ENCODE data around the gene THOP1. TPM values are rescaled to one million over a fixed set of nuclear protein-coding genes. Genes with fewer than 3 reads are reported as not detected.

The THOP1 gene
- total and polyA plus RNA-seq, 10 donors = 31.0 to 96.2 (median 42.8) TPM

GRCh38 chr19:2813235-2814160 is 28.2 kb downstream of the THOP1 start:
- Histone ChIP-seq H3K27me3 (replicated peaks in 1 of 7) (no peaks in the 10 kb centered on the region), H3K4me3 (no peak overlapping the region), H3K36me3 (peaks cover 0 to 70% (median 43%) of the 10 kb centered on the region in 6 donors), H3K9me3 (no peaks in the 10 kb centered on the region), H3K27ac (no peak overlapping the region), H3K4me1 (no peaks in the 10 kb centered on the region)
- intact Hi-C loops (cut with DNase I; ENCODE audit: low total_unique reads) = no loop called here
- TF ChIP-seq, protein P1, sequence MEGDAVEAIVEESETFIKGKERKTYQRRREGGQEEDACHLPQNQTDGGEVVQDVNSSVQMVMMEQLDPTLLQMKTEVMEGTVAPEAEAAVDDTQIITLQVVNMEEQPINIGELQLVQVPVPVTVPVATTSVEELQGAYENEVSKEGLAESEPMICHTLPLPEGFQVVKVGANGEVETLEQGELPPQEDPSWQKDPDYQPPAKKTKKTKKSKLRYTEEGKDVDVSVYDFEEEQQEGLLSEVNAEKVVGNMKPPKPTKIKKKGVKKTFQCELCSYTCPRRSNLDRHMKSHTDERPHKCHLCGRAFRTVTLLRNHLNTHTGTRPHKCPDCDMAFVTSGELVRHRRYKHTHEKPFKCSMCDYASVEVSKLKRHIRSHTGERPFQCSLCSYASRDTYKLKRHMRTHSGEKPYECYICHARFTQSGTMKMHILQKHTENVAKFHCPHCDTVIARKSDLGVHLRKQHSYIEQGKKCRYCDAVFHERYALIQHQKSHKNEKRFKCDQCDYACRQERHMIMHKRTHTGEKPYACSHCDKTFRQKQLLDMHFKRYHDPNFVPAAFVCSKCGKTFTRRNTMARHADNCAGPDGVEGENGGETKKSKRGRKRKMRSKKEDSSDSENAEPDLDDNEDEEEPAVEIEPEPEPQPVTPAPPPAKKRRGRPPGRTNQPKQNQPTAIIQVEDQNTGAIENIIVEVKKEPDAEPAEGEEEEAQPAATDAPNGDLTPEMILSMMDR (IDR thresholded peaks at IDR 0.05 in 8 of 11, conservative IDR thresholded peaks at IDR 0.05 in 3 of 11) = no peak
- TF ChIP-seq POLR2AphosphoS5 (IDR thresholded peaks at IDR 0.05) = no peak
- no peak for TF ChIP-seq POLR2A (IDR thresholded peaks at IDR 0.05)
- DNase-seq = no peak
- 85 to 94% (median 92%) methylated on average over 26 to 35 of the region's 35 CpGs for WGBS, 5 donors

- WGBS, 5 donors = 92 to 97% (median 96%) methylated on average over 11 of the region's 11 CpGs
- no peak for DNase-seq
- peaks cover 0 to 6% (median 5%) of the 10 kb centered on the region in 6 donors for H3K4me1 ChIP-seq
- H3K27me3 ChIP-seq (replicated peaks in 1 of 7) = no peaks in the 10 kb centered on the region
- H3K36me3 ChIP-seq = peaks cover 0 to 60% (median 34%) of the 10 kb centered on the region in 6 donors
- no peak overlapping the region for H3K4me3 ChIP-seq
- no peaks in the 10 kb centered on the region for H3K9me3 ChIP-seq
- TF ChIP-seq, protein P1 (IDR thresholded peaks at IDR 0.05 in 8 of 11, conservative IDR thresholded peaks at IDR 0.05 in 3 of 11) = no peak
- no peak for TF ChIP-seq POLR2AphosphoS5 (IDR thresholded peaks at IDR 0.05)
- no peak for TF ChIP-seq POLR2A (IDR thresholded peaks at IDR 0.05)
- H3K27ac ChIP-seq = no peak overlapping the region
- intact Hi-C loops (cut with DNase I; ENCODE audit: low total_unique reads) = no loop called here
Measured at GRCh38 chr19:2814426-2814825, 29.1 kb downstream of the THOP1 start.

DNA sequence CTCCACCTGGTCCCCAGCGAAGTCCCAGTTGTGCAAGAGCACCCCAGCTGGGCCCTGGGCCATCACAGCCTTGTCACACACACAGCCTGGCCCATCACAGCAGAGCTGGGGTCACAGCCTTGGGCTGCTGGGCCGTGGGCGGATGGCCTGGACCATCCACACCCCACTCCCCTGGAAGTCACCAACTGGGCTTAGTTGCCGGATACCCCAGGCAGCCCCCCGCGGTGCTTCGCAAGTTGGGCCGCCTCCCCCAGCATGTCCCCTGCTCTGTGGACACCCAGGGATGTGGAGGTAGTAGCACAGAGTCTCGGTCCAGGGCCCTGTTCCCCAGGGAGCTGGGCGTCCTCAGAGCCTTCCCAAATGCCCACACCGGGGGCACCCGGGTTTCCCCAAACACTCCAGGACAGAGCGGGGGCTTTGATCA is 29.9 kb downstream of the THOP1 start:
- H3K4me3 ChIP-seq = no peak overlapping the region
- peaks cover 0 to 10% (median 9%) of the 10 kb centered on the region in 6 donors for H3K4me1 ChIP-seq
- H3K27ac ChIP-seq = no peak overlapping the region
- WGBS, 5 donors = 88 to 96% (median 92%) methylated on average over 1 to 13 of the region's 13 CpGs
- no peak for DNase-seq
- TF ChIP-seq, protein P1 (IDR thresholded peaks at IDR 0.05 in 8 of 11, conservative IDR thresholded peaks at IDR 0.05 in 3 of 11) = no peak
- TF ChIP-seq POLR2AphosphoS5 (IDR thresholded peaks at IDR 0.05) = no peak
- no peak for TF ChIP-seq POLR2A (IDR thresholded peaks at IDR 0.05)
- H3K27me3 ChIP-seq (replicated peaks in 1 of 7) = no peaks in the 10 kb centered on the region
- peaks cover 0 to 53% (median 26%) of the 10 kb centered on the region in 6 donors for H3K36me3 ChIP-seq
- intact Hi-C loops (cut with DNase I; ENCODE audit: low total_unique reads) = no loop called here
- no peaks in the 10 kb centered on the region for H3K9me3 ChIP-seq

- Histone ChIP-seq H3K27ac (no peak overlapping the region), H3K4me3 (no peak overlapping the region), H3K4me1 (peaks cover 0 to 17% (median 15%) of the 10 kb centered on the region in 6 donors), H3K9me3 (no peaks in the 10 kb centered on the region), H3K27me3 (replicated peaks in 1 of 7) (no peaks in the 10 kb centered on the region), H3K36me3 (peaks cover 0 to 45% (median 19%) of the 10 kb centered on the region in 6 donors)
- 82 to 92% (median 87%) methylated on average over 13 to 15 of the region's 15 CpGs for WGBS, 5 donors
- TF ChIP-seq, protein P1 (IDR thresholded peaks at IDR 0.05 in 8 of 11, conservative IDR thresholded peaks at IDR 0.05 in 3 of 11) = no peak
- TF ChIP-seq POLR2AphosphoS5 (IDR thresholded peaks at IDR 0.05) (no peak), POLR2A (IDR thresholded peaks at IDR 0.05) (no peak)
- no peak for DNase-seq
- intact Hi-C loops (cut with DNase I; ENCODE audit: low total_unique reads) = no loop called here
Measured at GRCh38 chr19:2815923-2816322, 30.6 kb downstream of the THOP1 start.
